DND-41 (cell line): Measurements from ENCODE around the gene HMCN2.

Source experiments
- ATAC-seq: fragments of 200-7000 bp; cut with Tn5 transposase; 3 replicates; pipeline ENCODE4 v1.9.1; 2021; ENCODE audit warnings: low read depth; ENCODE audit not compliant: insufficient read depth
- DNase-seq: peaks from one replicate; pipeline ENCODE4 v3.0.0-alpha.2; 2020
- H2AFZ ChIP-seq: 2 replicates; pipeline ENCODE4 v1.6.0; 2012; ENCODE audit warnings: low read depth, low read length
- H3K27ac ChIP-seq: 2 replicates; pipeline ENCODE4 v1.5.1; 2012; ENCODE audit warnings: low read length, inconsistent platforms
- H3K27me3 ChIP-seq: fragments of 200-600 bp; sonication (generic); 2 replicates; pipeline ENCODE4 v1.6.0; 2012; ENCODE audit warnings: low read length, mild to moderate bottlenecking, inconsistent platforms; ENCODE audit not compliant: insufficient read depth, poor library complexity
- H3K36me3 ChIP-seq: 2 replicates; pipeline ENCODE4 v1.5.1; 2012; ENCODE audit warnings: low read length, inconsistent platforms; ENCODE audit not compliant: insufficient read depth
- H3K4me1 ChIP-seq: 2 replicates; pipeline ENCODE4 v1.5.1; 2012; ENCODE audit warnings: mild to moderate bottlenecking, low read length; ENCODE audit not compliant: insufficient read depth
- H3K4me2 ChIP-seq: 2 replicates; pipeline ENCODE4 v1.6.0; 2012; ENCODE audit warnings: mild to moderate bottlenecking, moderate library complexity, low read length, inconsistent platforms; ENCODE audit not compliant: insufficient read depth
- H3K4me3 ChIP-seq, 2 experiments: fragments of 200-600 bp in 1 of 2; shearing (Covaris generic) in 1 of 2; 2 replicates each; pipeline ENCODE4 v1.5.1; 2012 to 2016; ENCODE audit warnings: inconsistent platforms in 2 of 2, low read length in 2 of 2, mild to moderate bottlenecking in 2 of 2, low read depth in 1 of 2, moderate library complexity in 1 of 2
- H3K79me2 ChIP-seq: 2 replicates; pipeline ENCODE4 v1.6.0; 2012; ENCODE audit warnings: low read length, inconsistent platforms; ENCODE audit not compliant: insufficient read depth
- H3K9ac ChIP-seq: 2 replicates; pipeline ENCODE4 v1.6.0; 2012; ENCODE audit warnings: low read depth, mild to moderate bottlenecking, inconsistent platforms, low read length, moderate library complexity
- H3K9me3 ChIP-seq: 2 replicates; pipeline ENCODE4 v1.5.1; 2012; ENCODE audit warnings: low read length, moderate library complexity, mild to moderate bottlenecking, inconsistent platforms; ENCODE audit not compliant: insufficient read depth, severe bottlenecking
- H4K20me1 ChIP-seq: 2 replicates; pipeline ENCODE4 v1.6.0; 2012; ENCODE audit warnings: low read length; ENCODE audit not compliant: insufficient read depth
- EZH2 ChIP-seq: IDR thresholded peaks from 3 replicates; pipeline ENCODE4 v1.6.1; 2012; ENCODE audit warnings: borderline replicate concordance, low read depth, mild to moderate bottlenecking, moderate library complexity, low read length, inconsistent platforms; ENCODE audit not compliant: severe bottlenecking
- TF ChIP-seq, protein P1 (sequence below): IDR thresholded peaks from 2 replicates; pipeline ENCODE4 v1.5.1; 2012; ENCODE audit warnings: borderline replicate concordance, low read length, moderate library complexity, mild to moderate bottlenecking; ENCODE audit not compliant: poor library complexity, severe bottlenecking; ENCODE audit errors: extremely low read depth

The HMCN2 gene

GRCh38 chr9:130468566-130468965 is 203.0 kb downstream of the HMCN2 start:
- no peak for ATAC-seq
- H3K4me1 ChIP-seq: no peaks in the 10 kb centered on the region

GRCh38 chr9:130470269-130470668 is 204.7 kb downstream of the HMCN2 start:
- H2AFZ ChIP-seq: no peak overlapping the region
- H3K4me3 ChIP-seq: no peak overlapping the region
- TF ChIP-seq, protein P1, sequence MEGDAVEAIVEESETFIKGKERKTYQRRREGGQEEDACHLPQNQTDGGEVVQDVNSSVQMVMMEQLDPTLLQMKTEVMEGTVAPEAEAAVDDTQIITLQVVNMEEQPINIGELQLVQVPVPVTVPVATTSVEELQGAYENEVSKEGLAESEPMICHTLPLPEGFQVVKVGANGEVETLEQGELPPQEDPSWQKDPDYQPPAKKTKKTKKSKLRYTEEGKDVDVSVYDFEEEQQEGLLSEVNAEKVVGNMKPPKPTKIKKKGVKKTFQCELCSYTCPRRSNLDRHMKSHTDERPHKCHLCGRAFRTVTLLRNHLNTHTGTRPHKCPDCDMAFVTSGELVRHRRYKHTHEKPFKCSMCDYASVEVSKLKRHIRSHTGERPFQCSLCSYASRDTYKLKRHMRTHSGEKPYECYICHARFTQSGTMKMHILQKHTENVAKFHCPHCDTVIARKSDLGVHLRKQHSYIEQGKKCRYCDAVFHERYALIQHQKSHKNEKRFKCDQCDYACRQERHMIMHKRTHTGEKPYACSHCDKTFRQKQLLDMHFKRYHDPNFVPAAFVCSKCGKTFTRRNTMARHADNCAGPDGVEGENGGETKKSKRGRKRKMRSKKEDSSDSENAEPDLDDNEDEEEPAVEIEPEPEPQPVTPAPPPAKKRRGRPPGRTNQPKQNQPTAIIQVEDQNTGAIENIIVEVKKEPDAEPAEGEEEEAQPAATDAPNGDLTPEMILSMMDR: no peak
- no peak for TF ChIP-seq EZH2
- DNase-seq (no peak), ATAC-seq (no peak)
- no peak overlapping the region for H3K9ac ChIP-seq
- no peaks in the 10 kb centered on the region for H3K27me3 ChIP-seq
- no peak overlapping the region for H3K4me2 ChIP-seq
- no peaks in the 10 kb centered on the region for H3K79me2 ChIP-seq
- H3K36me3 ChIP-seq: no peaks in the 10 kb centered on the region
- no peak overlapping the region for H3K27ac ChIP-seq
- H3K4me1 ChIP-seq: no peaks in the 10 kb centered on the region
- no peaks in the 10 kb centered on the region for H3K9me3 ChIP-seq
- H4K20me1 ChIP-seq: no peaks in the 10 kb centered on the region

More at GRCh38 chr9:130468566-130468965, 203.0 kb downstream of the HMCN2 start:
- no peak for DNase-seq
- Histone ChIP-seq H3K9me3 (no peaks in the 10 kb centered on the region), H3K27ac (no peak overlapping the region), H2AFZ (no peak overlapping the region), H3K27me3 (no peaks in the 10 kb centered on the region), H3K4me3 (no peak overlapping the region), H4K20me1 (no peaks in the 10 kb centered on the region), H3K9ac (no peak overlapping the region), H3K36me3 (no peaks in the 10 kb centered on the region), H3K4me2 (no peak overlapping the region), H3K79me2 (no peaks in the 10 kb centered on the region)
- TF ChIP-seq, protein P1: no peak
- no peak for TF ChIP-seq EZH2

DNA sequence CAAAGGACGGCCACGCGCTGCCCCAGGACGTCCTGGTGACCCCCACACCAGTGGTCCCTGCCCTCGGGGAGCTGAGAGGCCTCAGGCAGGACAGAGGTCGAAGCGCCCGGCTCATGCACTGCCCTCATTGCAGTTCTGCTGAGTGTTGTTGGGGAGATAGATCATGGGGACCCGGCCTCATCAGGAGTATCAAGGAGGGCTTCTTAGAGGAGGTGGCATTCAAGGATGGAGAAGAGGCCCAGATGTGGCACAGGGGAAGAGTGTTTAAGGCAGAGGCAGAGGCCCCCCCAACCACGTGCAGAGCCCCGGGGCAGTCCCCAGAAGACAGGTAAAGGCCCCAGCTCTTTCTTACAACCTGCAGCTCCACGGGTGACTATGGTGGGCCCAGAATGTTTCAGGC is 205.4 kb downstream of the HMCN2 start:
- H2AFZ ChIP-seq: no peak overlapping the region
- H4K20me1 ChIP-seq: no peaks in the 10 kb centered on the region
- H3K9me3 ChIP-seq: no peaks in the 10 kb centered on the region
- H3K79me2 ChIP-seq: no peaks in the 10 kb centered on the region
- H3K36me3 ChIP-seq: no peaks in the 10 kb centered on the region
- TF ChIP-seq EZH2: no peak
- TF ChIP-seq, protein P1: no peak
- H3K4me2 ChIP-seq: no peak overlapping the region
- ATAC-seq: no peak
- H3K27ac ChIP-seq: no peak overlapping the region
- no peak for DNase-seq
- no peak overlapping the region for H3K9ac ChIP-seq
- H3K27me3 ChIP-seq: no peaks in the 10 kb centered on the region
- no peak overlapping the region for H3K4me3 ChIP-seq
- no peaks in the 10 kb centered on the region for H3K4me1 ChIP-seq
